OCI-LY7 (cell line): Measurements from ENCODE around the gene PDE11A.
A peak's percentile ranks its signal among the peaks of the same experiment; 100 is the strongest.

Experiments used
- CTCF ChIP-seq: fragments of 200-600 bp; sonication (generic); conservative IDR thresholded peaks from 2 replicates; pipeline ENCODE4 v1.5.1; 2014; ENCODE audit warnings: mild to moderate bottlenecking, antibody characterized with exemption, low read length, moderate library complexity, mixed read lengths
- EZH2phosphoT487 ChIP-seq: fragments of 200-600 bp; sonication (generic); IDR thresholded peaks from 2 replicates; pipeline ENCODE4 v1.6.1; 2018; ENCODE audit warnings: low read depth, borderline replicate concordance, mild to moderate bottlenecking, mixed run types, antibody characterized with exemption, low read length, moderate library complexity, mixed read lengths

GRCh38 chr2:177717831-177718618, 354.6 kb downstream of the PDE11A start:
- peak; percentile 67 for TF ChIP-seq CTCF
- TF ChIP-seq EZH2phosphoT487 = no peak
